Measurements from ENCODE around the gene FABP3.

DNA sequence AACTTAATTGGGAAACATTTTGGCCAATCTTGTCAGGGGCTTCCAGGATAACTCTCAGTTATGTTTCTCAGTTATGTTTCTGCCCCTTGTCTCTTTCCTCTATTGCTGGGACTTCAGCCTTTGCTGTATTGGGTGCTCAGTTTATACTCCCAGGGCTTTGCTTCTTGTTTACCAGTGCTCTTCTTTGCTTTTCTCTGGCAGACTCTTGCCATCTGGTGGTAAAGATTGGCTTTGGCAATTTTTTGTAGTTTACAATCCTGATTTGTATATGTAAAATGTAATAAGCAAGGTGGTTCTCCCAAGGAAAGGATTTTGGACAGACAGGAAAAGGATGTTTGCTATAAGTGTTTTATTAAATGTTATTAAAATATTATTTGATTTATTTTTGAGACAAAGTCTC, 37.9 kb downstream of the FABP3 start:
- TF ChIP-seq, protein P1, sequence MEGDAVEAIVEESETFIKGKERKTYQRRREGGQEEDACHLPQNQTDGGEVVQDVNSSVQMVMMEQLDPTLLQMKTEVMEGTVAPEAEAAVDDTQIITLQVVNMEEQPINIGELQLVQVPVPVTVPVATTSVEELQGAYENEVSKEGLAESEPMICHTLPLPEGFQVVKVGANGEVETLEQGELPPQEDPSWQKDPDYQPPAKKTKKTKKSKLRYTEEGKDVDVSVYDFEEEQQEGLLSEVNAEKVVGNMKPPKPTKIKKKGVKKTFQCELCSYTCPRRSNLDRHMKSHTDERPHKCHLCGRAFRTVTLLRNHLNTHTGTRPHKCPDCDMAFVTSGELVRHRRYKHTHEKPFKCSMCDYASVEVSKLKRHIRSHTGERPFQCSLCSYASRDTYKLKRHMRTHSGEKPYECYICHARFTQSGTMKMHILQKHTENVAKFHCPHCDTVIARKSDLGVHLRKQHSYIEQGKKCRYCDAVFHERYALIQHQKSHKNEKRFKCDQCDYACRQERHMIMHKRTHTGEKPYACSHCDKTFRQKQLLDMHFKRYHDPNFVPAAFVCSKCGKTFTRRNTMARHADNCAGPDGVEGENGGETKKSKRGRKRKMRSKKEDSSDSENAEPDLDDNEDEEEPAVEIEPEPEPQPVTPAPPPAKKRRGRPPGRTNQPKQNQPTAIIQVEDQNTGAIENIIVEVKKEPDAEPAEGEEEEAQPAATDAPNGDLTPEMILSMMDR (IDR thresholded peaks at IDR 0.05): peak; percentile 14 to 24 (median 14)
- peak in 1 of 2 donors; percentile 40 for TF ChIP-seq POLR2AphosphoS5 (IDR thresholded peaks at IDR 0.05; ENCODE audit: insufficient read depth in 1 of 2, low read depth in 1 of 2)
